ENCODE data around the gene C1orf50.

GRCh38 chr1:42748461-42749410 is 18.3 kb upstream of the C1orf50 start:
- no peak for TF ChIP-seq ZNF274 (IDR thresholded peaks at IDR 0.05; ENCODE audit: low read depth, low read length)
- TF ChIP-seq SUZ12 (IDR thresholded peaks at IDR 0.05; ENCODE audit: extremely low read depth, insufficient read depth, insufficient read length) = no peak
